Ascending aorta (tissue), 2 donors: Measurements from ENCODE around the gene ZNF385A. TPM values are rescaled to one million over a fixed set of nuclear protein-coding genes. Genes with fewer than 3 reads are reported as not detected.

Source experiments
- DNase-seq, 2 donors: peaks; one replicate each; pipeline ENCODE4 v3.0.0-alpha.2; 2019; ENCODE audit warnings: low spot score in 2 of 2
- H3K27ac ChIP-seq, 2 donors: fragments of 200-600 bp; sonication (generic); one replicate each; pipeline ENCODE4 v1.5.1; 2016 to 2017; ENCODE audit warnings: mild to moderate bottlenecking in 1 of 2
- H3K27me3 ChIP-seq: fragments of 200-600 bp; sonication (generic); one replicate; pipeline ENCODE4 v1.5.1; 2017
- H3K36me3 ChIP-seq, 2 donors: fragments of 200-600 bp; sonication (generic); one replicate each; pipeline ENCODE4 v1.5.1; 2016
- H3K4me1 ChIP-seq, 2 donors: fragments of 200-600 bp; sonication (generic); one replicate each; pipeline ENCODE4 v1.5.1; 2016 to 2017; ENCODE audit warnings: mild to moderate bottlenecking in 1 of 2
- H3K4me3 ChIP-seq, 2 donors: fragments of 200-600 bp; sonication (generic); one replicate each; pipeline ENCODE4 v1.5.1; 2016 to 2017; ENCODE audit warnings: mild to moderate bottlenecking in 1 of 2
- H3K9me3 ChIP-seq, 2 donors: fragments of 200-600 bp; sonication (generic); one replicate each; pipeline ENCODE4 v1.5.1; 2016
- intact Hi-C: fragments of 100-400 bp; cut with DNase I; formaldehyde crosslinking; loops from one replicate; pipeline ENCODE4 v1.15.1; 2023
- total RNA-seq: library from RNA; depleted of rRNA; stranded (reverse); fragments of >200 nt; gene quantifications from one replicate; pipeline ENCODE4 v1.1.0, GENCODE V29; 2016
- TF ChIP-seq, protein P1 (sequence below), 3 experiments: fragments of 200-600 bp in 2 of 3; fragments of 450-650 bp in 1 of 3; sonication (generic) in 2 of 3; IDR thresholded peaks; one replicate each; pipeline ENCODE4 v1.5.1; 2016 to 2019; ENCODE audit warnings: antibody characterized with exemption in 3 of 3, mild to moderate bottlenecking in 1 of 3, moderate library complexity in 1 of 3

ZNF385A gene
- total RNA-seq, 1 donor from 2014 or later = 53.2 TPM

DNA sequence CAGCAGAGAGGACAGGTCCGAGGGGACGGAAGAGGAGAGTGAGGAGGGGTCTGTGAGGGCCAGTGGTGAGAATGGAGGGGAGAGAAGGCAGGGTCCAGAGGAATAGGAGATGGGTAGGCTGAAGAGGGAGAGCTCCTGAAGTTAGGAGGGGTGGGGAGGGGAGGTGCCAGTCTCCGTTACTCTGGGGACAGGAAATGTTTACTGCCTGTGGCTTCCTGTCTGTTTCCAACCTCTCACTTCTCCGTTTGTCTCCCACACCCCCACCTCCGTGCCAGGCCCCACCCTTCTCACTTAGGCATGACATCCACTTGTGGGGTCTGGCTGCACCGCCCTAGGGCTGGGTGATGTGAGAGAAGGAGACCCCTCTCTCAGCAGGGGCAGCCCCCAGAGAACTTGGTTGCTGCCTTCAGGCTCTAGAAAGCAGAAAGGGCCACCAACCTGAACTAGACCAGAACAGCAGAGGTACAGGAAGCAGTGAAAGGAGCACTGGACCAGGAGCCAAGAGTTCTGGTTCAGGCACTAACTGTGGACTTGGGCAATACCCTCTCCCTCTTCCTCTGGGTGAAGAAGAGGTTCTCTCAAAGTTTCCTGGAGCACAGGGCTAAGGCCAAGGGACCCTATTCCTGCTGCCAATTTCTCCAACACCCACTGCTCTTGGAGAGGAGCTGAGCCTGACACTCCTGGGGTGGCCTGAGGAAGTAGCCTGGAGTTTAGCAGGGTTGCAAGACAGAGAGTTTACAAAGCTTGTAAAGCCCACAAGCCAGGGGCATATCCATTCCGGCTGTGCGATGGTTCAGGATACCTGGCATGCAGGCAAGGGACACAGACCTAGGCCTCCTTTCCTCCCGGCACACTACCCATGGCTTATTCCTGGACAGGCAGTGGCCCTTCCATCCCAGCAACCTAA is 29.0 kb upstream of the ZNF385A start:
- Histone ChIP-seq H3K27me3 (no peaks in the 10 kb centered on the region), H3K36me3 (peaks cover 58 to 90% of the 10 kb centered on the region in 2 donors), H3K4me1 (peaks cover 24 to 47% of the 10 kb centered on the region in 2 donors), H3K4me3 (peak overlapping the region; percentile 70 to 98), H3K9me3 (no peaks in the 10 kb centered on the region), H3K27ac (peak overlapping the region; percentile 37 to 97)
- peak in 1 of 2 donors; percentile 56 for DNase-seq
- TF ChIP-seq, protein P1, sequence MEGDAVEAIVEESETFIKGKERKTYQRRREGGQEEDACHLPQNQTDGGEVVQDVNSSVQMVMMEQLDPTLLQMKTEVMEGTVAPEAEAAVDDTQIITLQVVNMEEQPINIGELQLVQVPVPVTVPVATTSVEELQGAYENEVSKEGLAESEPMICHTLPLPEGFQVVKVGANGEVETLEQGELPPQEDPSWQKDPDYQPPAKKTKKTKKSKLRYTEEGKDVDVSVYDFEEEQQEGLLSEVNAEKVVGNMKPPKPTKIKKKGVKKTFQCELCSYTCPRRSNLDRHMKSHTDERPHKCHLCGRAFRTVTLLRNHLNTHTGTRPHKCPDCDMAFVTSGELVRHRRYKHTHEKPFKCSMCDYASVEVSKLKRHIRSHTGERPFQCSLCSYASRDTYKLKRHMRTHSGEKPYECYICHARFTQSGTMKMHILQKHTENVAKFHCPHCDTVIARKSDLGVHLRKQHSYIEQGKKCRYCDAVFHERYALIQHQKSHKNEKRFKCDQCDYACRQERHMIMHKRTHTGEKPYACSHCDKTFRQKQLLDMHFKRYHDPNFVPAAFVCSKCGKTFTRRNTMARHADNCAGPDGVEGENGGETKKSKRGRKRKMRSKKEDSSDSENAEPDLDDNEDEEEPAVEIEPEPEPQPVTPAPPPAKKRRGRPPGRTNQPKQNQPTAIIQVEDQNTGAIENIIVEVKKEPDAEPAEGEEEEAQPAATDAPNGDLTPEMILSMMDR (IDR thresholded peaks at IDR 0.05) = no peak
- intact Hi-C loops = no loop called here

DNA sequence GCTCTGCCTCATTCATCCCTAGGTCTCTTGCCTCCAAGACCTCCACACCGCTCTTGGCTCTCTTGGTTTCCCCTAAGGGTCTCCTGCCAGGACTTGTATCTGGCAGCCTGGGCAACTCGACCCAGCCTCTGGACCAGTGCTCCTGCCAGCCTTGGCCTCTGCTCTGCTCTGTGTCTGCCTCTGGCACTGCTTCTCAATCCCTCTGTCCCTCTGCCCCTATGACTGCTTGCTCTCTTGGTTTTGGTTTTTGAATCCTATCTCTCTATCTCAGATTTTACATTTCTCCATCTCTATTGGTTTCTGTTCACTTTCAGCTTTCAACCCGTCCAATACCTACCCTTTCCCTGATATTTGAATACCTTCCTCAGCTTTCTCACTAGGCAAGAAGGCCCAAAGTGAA is 28.3 kb upstream of the ZNF385A start:
- Histone ChIP-seq H3K4me1 (peaks cover 24 to 53% of the 10 kb centered on the region in 2 donors), H3K36me3 (peaks cover 65 to 95% of the 10 kb centered on the region in 2 donors), H3K4me3 (peak overlapping the region; percentile 70 to 98), H3K27me3 (no peaks in the 10 kb centered on the region), H3K9me3 (no peaks in the 10 kb centered on the region), H3K27ac (peak overlapping the region; percentile 37 to 97)
- intact Hi-C loops = no loop called here
- TF ChIP-seq, protein P1 (IDR thresholded peaks at IDR 0.05) = no peak
- DNase-seq = no peak

DNA sequence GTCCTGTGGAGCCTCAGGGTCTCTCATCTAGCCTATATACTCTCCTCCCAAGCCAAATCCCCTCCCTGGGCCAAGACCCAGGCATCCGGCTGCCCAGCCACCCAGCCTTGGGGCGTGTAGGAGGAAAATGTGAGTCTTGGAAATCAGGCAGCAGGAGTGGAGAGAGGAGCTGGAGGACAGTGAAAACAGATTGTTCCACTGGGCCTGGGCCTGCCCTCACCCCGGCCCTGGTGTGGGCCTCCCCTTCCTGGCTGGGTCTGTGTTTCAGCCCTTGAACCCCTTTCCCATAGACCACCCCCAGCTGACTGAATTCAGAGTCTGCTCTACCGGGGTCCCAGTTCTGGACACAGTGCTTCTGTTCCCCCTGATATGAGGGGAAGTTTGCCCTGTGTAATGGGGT is 27.8 kb upstream of the ZNF385A start:
- DNase-seq = peak in 1 of 2 donors; percentile 4
- peak overlapping the region; percentile 70 to 98 for H3K4me3 ChIP-seq
- H3K27me3 ChIP-seq = no peaks in the 10 kb centered on the region
- peaks cover 24 to 56% of the 10 kb centered on the region in 2 donors for H3K4me1 ChIP-seq
- TF ChIP-seq, protein P1 (IDR thresholded peaks at IDR 0.05) = no peak
- no peaks in the 10 kb centered on the region for H3K9me3 ChIP-seq
- H3K27ac ChIP-seq = peak overlapping the region; percentile 37 to 97
- H3K36me3 ChIP-seq = peaks cover 70 to 97% of the 10 kb centered on the region in 2 donors
- intact Hi-C loops = no loop called here

DNA sequence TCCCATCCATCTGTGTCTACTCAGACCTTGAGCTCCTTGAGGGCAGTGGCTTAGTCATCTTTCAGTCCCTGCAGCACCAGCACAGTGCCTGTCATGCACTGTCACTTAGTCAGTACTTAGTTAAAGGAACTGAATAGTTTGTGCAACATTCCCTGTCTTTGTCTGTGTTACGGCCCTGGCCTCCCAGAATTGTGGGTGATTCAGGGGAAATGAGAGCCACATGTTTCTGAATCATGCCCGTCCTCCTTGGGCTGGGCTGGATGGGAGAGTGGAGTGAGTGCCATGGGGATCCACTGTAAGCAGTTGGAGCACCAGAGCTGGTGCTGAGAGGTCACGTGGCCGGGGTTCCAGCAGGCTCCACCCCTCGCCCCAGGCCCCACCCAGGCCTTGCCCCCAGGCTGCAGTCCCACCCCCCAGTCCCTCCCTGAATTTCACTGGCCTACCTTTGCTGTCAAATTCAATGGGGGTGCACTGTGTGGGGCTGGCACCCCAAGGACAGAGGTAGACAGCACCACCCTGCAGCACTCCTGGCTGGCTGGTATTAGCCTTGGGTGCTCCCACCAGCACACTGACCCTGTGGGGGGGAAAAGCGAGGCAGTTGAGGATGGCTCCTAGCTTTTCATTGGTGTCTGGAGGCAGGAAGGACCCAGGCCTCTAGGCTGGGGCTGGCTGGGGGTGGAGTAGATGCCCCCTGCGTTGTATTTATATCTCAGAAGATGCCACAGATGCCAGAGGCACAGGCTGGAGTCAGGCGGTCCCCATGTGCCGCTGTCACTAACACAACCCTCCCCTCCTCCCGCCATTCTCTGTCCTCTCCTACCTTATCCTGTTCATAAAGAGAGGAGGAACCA is 27.1 kb upstream of the ZNF385A start:
- DNase-seq = peak; percentile 77 to 91
- H3K4me1 ChIP-seq = peaks cover 24 to 56% of the 10 kb centered on the region in 2 donors
- H3K36me3 ChIP-seq = peaks cover 77 to 99% of the 10 kb centered on the region in 2 donors
- no peaks in the 10 kb centered on the region for H3K9me3 ChIP-seq
- TF ChIP-seq, protein P1 (IDR thresholded peaks at IDR 0.05) = no peak
- H3K27ac ChIP-seq = peak overlapping the region; percentile 37 to 97
- intact Hi-C loops = no loop called here
- no peaks in the 10 kb centered on the region for H3K27me3 ChIP-seq
- H3K4me3 ChIP-seq = peak overlapping the region; percentile 70 to 98

DNA sequence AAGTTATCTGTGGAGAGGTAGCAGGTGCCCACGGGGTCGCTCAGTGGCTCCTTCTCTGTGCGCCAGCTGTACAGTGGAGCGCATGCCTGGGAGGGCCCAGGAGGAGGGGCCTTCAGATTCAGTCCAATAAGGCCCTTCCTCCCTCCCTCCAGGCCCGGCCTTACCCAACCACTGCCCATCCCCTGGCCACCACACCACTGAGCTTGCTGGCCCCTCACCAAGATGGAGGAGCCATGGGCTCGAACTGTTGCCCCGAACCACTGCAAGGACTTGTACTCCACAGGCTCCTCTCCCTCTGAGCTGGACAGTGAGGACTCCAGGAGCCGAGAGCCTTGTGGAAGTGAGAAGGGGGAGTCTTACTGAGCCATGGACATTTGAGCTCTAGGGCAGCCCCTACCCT is 24.7 kb upstream of the ZNF385A start:
- Histone ChIP-seq H3K27ac (peak overlapping the region; percentile 11 to 97), H3K36me3 (peaks cover 98 to 100% of the 10 kb centered on the region in 2 donors), H3K9me3 (no peaks in the 10 kb centered on the region), H3K4me1 (peaks cover 24 to 50% of the 10 kb centered on the region in 2 donors), H3K4me3 (peak overlapping the region in 1 of 2 donors; percentile 14), H3K27me3 (no peaks in the 10 kb centered on the region)
- intact Hi-C loops = no loop called here
- TF ChIP-seq, protein P1 (IDR thresholded peaks at IDR 0.05) = no peak
- no peak for DNase-seq
